Measurements from ENCODE around the gene CDKN1B. TPM values are rescaled to one million over a fixed set of nuclear protein-coding genes. Genes with fewer than 3 reads are reported as not detected.

Gene CDKN1B
- polyA plus RNA-seq, 1 experiment: 23.1 TPM

DNA sequence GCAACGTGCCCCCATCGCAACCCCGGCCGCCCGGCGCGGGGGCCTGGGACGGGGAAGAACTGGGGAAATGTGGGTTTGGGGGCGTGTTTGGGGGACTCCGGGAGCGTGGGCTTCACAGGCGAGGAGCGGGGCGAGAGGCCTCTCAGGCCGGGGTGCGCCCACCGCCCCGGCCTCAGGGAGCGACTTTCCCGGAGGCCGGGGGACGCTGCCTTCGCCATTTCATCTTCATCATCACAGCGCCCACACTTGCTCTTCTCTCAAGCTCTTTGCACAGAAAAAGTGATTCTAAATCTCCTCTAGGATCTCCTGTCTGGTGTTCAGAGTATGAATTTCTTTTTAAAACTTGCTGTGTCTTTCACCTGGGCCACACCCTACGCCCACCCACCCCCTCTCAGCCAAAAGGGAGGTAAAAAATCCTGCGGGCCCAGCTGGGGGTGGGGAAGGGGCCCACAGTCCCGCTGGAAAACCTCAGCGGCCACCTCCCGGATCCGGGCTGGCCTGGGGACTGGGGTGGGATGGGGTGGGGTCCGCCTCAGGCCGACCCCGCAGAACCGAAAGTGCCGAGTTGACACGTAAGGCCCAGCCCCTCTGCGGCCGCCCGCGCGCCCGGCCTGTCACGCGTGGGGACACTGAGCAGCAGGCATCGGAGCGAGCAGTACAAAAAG is 7.4 kb downstream of the CDKN1B start:
- H3K27me3 ChIP-seq (ENCODE audit: control insufficient read depth, insufficient read depth, low read length): no peaks in the 10 kb centered on the region
- CTCF ChIA-PET: interaction anchor here (2.7 kb wide), 1 partner anchor 13 kb away, joined by 17 read pairs; no protein-coding TSS in a partner anchor
- H3K4me3 ChIP-seq (ENCODE audit: low read depth, low read length): peak overlapping the region; percentile 86
- TF ChIP-seq, protein P1, sequence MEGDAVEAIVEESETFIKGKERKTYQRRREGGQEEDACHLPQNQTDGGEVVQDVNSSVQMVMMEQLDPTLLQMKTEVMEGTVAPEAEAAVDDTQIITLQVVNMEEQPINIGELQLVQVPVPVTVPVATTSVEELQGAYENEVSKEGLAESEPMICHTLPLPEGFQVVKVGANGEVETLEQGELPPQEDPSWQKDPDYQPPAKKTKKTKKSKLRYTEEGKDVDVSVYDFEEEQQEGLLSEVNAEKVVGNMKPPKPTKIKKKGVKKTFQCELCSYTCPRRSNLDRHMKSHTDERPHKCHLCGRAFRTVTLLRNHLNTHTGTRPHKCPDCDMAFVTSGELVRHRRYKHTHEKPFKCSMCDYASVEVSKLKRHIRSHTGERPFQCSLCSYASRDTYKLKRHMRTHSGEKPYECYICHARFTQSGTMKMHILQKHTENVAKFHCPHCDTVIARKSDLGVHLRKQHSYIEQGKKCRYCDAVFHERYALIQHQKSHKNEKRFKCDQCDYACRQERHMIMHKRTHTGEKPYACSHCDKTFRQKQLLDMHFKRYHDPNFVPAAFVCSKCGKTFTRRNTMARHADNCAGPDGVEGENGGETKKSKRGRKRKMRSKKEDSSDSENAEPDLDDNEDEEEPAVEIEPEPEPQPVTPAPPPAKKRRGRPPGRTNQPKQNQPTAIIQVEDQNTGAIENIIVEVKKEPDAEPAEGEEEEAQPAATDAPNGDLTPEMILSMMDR (IDR thresholded peaks at IDR 0.05; ENCODE audit: low read depth, low read length): no peak
- peak overlapping the region; percentile 98 for H3K27ac ChIP-seq (ENCODE audit: low read depth, low read length)
- H3K9me3 ChIP-seq (ENCODE audit: control insufficient read depth, insufficient read depth, low read length): no peaks in the 10 kb centered on the region
- POLR2A ChIA-PET: interaction anchor here (0.6 to 4.9 kb wide), 6 partner anchors 8 to 270 kb away, joined by 3 to 54 read pairs (median 3); partner anchors contain the start of gene CDKN1B
- DNase-seq (ENCODE audit: low read depth, low spot score): no peak

DNA sequence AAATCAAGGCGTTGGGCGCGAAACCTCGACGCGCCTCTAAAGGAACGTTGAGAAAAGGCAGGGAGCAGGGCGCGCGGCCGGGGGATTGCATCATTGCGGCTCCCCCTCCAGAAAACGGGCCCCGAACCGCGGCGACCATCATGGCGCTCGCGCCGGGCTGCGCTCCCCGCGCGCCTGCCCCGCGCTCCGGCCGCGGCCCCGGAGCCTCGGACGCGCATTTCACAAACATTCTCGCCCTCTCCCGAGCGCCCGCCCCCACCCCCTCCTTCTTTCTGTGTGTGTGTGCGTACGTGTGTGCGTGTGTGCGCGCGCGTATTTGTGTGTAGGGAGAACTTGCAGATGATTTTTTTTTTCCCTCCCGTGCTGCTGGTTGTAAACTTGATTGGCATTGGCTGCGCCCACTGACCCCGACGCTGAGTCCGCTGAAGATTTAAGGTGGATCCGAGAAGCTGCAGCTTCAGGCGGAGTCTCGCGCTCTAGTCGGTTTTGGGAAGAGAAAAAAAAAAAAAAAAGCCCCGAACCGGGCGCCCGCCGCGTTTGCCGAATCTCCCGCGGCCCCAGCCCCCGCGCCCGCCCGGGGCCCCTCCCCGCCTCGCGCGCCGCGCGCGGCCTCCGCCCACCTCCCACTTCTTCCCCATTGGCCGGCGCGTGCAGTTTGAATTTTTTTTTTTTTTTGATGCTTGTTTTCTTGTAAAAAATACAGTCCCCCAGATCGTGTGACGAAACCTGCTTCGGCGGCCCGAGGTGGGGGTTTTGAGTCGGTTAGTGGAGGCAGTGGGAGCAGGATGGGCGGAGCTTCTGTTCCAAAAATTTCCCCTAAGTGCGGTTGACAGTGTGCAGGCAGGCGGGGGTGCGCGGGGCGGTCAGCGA is 8.2 kb downstream of the CDKN1B start:
- TF ChIP-seq, protein P1 (IDR thresholded peaks at IDR 0.05; ENCODE audit: low read depth, low read length): no peak

DNA sequence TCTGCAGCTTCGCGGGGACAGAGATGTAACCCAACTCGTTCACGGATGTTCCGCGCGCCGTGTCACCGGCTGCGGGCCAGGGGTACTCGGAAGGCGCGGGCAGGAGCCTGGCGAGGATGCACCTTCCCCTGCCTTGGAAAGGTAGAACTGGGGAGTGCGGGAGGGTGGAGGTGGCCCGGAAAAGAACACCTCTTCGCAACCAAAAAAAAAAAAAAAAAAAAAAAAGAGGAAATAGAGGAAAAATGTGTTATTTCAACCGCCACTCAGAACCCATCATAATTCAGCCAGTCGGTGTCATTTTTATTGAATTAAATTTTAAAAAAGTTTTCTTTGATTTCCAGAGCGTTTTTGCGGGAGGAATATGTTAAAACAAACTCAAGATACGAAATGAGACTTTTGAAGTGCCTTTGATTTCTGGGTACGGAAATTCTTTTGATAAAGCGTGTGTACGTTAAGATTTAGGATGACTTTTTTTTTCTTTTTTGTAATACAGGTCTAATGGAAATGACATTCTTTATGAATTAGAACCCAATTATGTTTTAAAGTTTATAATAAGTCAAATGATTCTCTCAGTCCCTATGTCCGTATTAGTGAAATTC is 8.9 kb downstream of the CDKN1B start:
- ChIA-PET POLR2A (interaction anchor here (0.6 to 4.9 kb wide), 8 partner anchors 10 to 434 kb away, joined by 3 to 54 read pairs (median 6); partner anchors contain the start of gene CDKN1B), CTCF (interaction anchor here (0.7 to 2.7 kb wide), 4 partner anchors 11 to 686 kb away, joined by 3 to 34 read pairs (median 10); no protein-coding TSS in a partner anchor)
- no peaks in the 10 kb centered on the region for H3K9me3 ChIP-seq (ENCODE audit: control insufficient read depth, insufficient read depth, low read length)
- TF ChIP-seq, protein P1 (IDR thresholded peaks at IDR 0.05; ENCODE audit: low read depth, low read length): no peak
- peak overlapping the region; percentile 88 for H3K27ac ChIP-seq (ENCODE audit: low read depth, low read length)
- no peaks in the 10 kb centered on the region for H3K27me3 ChIP-seq (ENCODE audit: control insufficient read depth, insufficient read depth, low read length)
- H3K4me3 ChIP-seq (ENCODE audit: low read depth, low read length): peak overlapping the region; percentile 86
- DNase-seq (ENCODE audit: low read depth, low spot score): no peak

More for the DNA sequence above, 8.2 kb downstream of the CDKN1B start:
- POLR2A ChIA-PET: interaction anchor here (0.6 to 4.9 kb wide), 10 partner anchors 9 to 460 kb away, joined by 3 to 54 read pairs (median 6); partner anchors contain the start of gene CDKN1B
- Histone ChIP-seq H3K9me3 (ENCODE audit: control insufficient read depth, insufficient read depth, low read length) (no peaks in the 10 kb centered on the region), H3K27me3 (ENCODE audit: control insufficient read depth, insufficient read depth, low read length) (no peaks in the 10 kb centered on the region), H3K27ac (ENCODE audit: low read depth, low read length) (peak overlapping the region; percentile 98), H3K4me3 (ENCODE audit: low read depth, low read length) (peak overlapping the region; percentile 86)
- CTCF ChIA-PET: interaction anchor here (0.7 to 2.7 kb wide), 3 partner anchors 12 to 685 kb away, joined by 3 to 17 read pairs (median 3); no protein-coding TSS in a partner anchor
- peak; percentile 99 for DNase-seq (ENCODE audit: low read depth, low spot score)

DNA sequence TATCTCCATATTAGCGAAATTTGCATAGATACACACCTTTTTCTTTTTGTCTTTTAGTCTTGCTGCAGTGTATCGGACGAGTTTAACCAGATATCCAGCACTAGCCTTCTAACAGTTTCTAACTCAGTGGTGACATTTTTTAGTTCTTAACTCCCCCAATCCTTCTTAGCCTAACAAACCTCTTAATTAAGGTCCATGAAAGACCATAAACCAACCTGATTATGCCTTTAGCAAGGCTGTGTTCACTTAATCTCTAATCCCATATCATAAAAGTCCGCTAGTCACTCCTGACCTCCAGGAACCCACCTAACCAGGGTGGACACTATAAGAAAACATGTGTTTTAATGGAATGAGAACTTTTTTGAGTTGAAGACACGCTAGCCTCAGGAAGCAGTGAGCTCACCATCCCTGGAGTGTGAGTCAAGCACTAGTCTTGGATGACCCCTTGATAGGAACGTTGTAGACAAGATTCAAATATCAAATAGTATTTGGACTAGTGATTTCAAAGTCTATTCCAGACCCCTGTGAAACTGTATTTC is 9.5 kb downstream of the CDKN1B start:
- H3K27ac ChIP-seq (ENCODE audit: low read depth, low read length): peak overlapping the region; percentile 21
- no peaks in the 10 kb centered on the region for H3K9me3 ChIP-seq (ENCODE audit: control insufficient read depth, insufficient read depth, low read length)
- no peak for DNase-seq (ENCODE audit: low read depth, low spot score)
- POLR2A ChIA-PET: interaction anchor here (0.6 to 4.9 kb wide), 3 partner anchors 9 to 82 kb away, joined by 6 to 54 read pairs (median 21); partner anchors contain the start of gene CDKN1B
- peak overlapping the region; percentile 86 for H3K4me3 ChIP-seq (ENCODE audit: low read depth, low read length)
- no peaks in the 10 kb centered on the region for H3K27me3 ChIP-seq (ENCODE audit: control insufficient read depth, insufficient read depth, low read length)
- CTCF ChIA-PET: interaction anchor here (0.7 to 2.6 kb wide), 2 partner anchors 10 to 62 kb away, joined by 3 to 34 read pairs; no protein-coding TSS in a partner anchor
- TF ChIP-seq, protein P1 (IDR thresholded peaks at IDR 0.05; ENCODE audit: low read depth, low read length): no peak

Data from AG04450 (cell line).